ENCODE results near the gene BSDC1.

DNA sequence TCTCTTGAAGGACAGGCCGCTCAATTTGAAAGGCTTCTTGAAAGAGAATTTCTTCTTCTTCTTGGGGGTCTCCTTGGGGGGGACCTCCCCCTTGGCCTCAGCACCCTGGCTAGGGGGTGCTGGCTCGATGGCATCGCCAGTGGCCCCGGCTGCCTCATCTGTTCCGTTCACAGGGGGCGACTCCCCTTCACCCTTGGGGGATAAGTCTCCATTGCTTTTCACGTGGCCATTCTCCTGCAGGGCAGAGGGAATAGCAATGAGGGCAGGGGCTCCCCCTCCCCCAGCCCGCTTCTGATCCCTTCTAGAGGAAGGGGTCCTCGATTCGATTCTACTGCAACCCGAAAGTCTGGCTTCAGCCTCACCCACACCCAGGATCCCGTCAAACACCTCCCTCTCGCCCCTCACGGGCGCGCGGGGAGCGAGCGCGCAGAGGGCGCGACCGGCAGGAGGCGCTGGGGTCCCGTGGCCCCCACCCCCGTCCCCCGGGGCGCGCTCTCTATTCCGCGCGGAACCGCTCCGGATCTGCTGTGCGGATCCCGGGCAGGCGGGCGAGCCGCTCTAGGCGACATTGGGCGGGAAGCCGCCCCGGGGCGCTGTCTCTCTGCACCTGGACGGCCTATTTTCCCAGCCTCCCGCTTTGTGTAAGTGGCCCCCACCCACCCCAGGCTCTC is 59.2 kb downstream of the BSDC1 start:
- peak; percentile 77 for TF ChIP-seq CTCF (IDR thresholded peaks at IDR 0.05)
- TF ChIP-seq, protein P1, sequence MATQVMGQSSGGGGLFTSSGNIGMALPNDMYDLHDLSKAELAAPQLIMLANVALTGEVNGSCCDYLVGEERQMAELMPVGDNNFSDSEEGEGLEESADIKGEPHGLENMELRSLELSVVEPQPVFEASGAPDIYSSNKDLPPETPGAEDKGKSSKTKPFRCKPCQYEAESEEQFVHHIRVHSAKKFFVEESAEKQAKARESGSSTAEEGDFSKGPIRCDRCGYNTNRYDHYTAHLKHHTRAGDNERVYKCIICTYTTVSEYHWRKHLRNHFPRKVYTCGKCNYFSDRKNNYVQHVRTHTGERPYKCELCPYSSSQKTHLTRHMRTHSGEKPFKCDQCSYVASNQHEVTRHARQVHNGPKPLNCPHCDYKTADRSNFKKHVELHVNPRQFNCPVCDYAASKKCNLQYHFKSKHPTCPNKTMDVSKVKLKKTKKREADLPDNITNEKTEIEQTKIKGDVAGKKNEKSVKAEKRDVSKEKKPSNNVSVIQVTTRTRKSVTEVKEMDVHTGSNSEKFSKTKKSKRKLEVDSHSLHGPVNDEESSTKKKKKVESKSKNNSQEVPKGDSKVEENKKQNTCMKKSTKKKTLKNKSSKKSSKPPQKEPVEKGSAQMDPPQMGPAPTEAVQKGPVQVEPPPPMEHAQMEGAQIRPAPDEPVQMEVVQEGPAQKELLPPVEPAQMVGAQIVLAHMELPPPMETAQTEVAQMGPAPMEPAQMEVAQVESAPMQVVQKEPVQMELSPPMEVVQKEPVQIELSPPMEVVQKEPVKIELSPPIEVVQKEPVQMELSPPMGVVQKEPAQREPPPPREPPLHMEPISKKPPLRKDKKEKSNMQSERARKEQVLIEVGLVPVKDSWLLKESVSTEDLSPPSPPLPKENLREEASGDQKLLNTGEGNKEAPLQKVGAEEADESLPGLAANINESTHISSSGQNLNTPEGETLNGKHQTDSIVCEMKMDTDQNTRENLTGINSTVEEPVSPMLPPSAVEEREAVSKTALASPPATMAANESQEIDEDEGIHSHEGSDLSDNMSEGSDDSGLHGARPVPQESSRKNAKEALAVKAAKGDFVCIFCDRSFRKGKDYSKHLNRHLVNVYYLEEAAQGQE (IDR thresholded peaks at IDR 0.05; ENCODE audit: low read depth, low read length), result 0 out of 2 replicates have a peak, but pooled peaks have one; percentile 12
- TF ChIP-seq MAX (IDR thresholded peaks at IDR 0.05; ENCODE audit: low read depth), result peak; percentile 40; the same call in 1 of the 2 replicates
- TF ChIP-seq EP300 (IDR thresholded peaks at IDR 0.05; ENCODE audit: borderline replicate concordance in 1 of 2, low read depth in 1 of 2, low read length in 1 of 2), result no peak
- TF ChIP-seq, protein P2, sequence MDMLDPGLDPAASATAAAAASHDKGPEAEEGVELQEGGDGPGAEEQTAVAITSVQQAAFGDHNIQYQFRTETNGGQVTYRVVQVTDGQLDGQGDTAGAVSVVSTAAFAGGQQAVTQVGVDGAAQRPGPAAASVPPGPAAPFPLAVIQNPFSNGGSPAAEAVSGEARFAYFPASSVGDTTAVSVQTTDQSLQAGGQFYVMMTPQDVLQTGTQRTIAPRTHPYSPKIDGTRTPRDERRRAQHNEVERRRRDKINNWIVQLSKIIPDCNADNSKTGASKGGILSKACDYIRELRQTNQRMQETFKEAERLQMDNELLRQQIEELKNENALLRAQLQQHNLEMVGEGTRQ (IDR thresholded peaks at IDR 0.05; ENCODE audit: borderline replicate concordance, low read depth, low read length), result no peak
- TF ChIP-seq GABPA (IDR thresholded peaks at IDR 0.05; ENCODE audit: low read depth), result no peak
- TF ChIP-seq FOXJ3 (CRISPR knock-in tag; IDR thresholded peaks at IDR 0.05), result no peak
- no peak for TF ChIP-seq POLR2AphosphoS5 (IDR thresholded peaks at IDR 0.05; ENCODE audit: low read depth, low read length)
- no peak for TF ChIP-seq CHD2 (IDR thresholded peaks at IDR 0.05; ENCODE audit: low read length, partially characterized antibody)
- no peak for TF ChIP-seq NRF1 (IDR thresholded peaks at IDR 0.05; ENCODE audit: low read depth, low read length)
- peak; percentile 32; the same call in 1 of the 2 replicates for TF ChIP-seq SMC3 (IDR thresholded peaks at IDR 0.05; ENCODE audit: low read depth, low read length)
- TF ChIP-seq EZH2phosphoT487 (IDR thresholded peaks at IDR 0.05; ENCODE audit: borderline replicate concordance, low read depth), result no peak
- TF ChIP-seq TAF1 (IDR thresholded peaks at IDR 0.05; ENCODE audit: borderline replicate concordance, low read depth, low read length), result peak; percentile 52; the same call in 1 of the 2 replicates
- TF ChIP-seq RXRA (IDR thresholded peaks at IDR 0.05; ENCODE audit: borderline replicate concordance, low read depth), result no peak

Data from SK-N-SH (cell line).